Activated CD4-positive, alpha-beta T cell treated with anti-CD3 and anti-CD28 coated beads for 24 hours (primary cell): Measurements from ENCODE around the gene TNPO1.
"Not testable (repeated sequence)": the region's sequence is repeated elsewhere in the genome, so short reads cannot be mapped to it uniquely, and the experiment has no call there.

ENCODE experiments used
- DNase-seq, 2 donors: peaks; one replicate each; pipeline ENCODE4 v3.0.0-alpha.2; 2020; ENCODE audit warnings: low read depth in 2 of 2

The TNPO1 gene

GRCh38 chr5:72934953-72935725, 118.7 kb downstream of the TNPO1 start:
- not testable (repeated sequence) for DNase-seq

- no peak for DNase-seq
Observed at GRCh38 chr5:72936893-72937292, 120.4 kb downstream of the TNPO1 start.

- no peak for DNase-seq
Observed at GRCh38 chr5:72937517-72938061, 121.1 kb downstream of the TNPO1 start.

GRCh38 chr5:72938206-72938605, 121.7 kb downstream of the TNPO1 start:
- DNase-seq, result no peak

- no peak for DNase-seq
Observed at GRCh38 chr5:72940082-72940481, 123.6 kb downstream of the TNPO1 start.

- no peak for DNase-seq
Observed at GRCh38 chr5:72943307-72943706, 126.8 kb downstream of the TNPO1 start.

GRCh38 chr5:72947498-72947897, 131.0 kb downstream of the TNPO1 start:
- no peak for DNase-seq

- no peak for DNase-seq
Observed at GRCh38 chr5:72949481-72949880, 133.0 kb downstream of the TNPO1 start.

GRCh38 chr5:72951671-72952468, 135.4 kb downstream of the TNPO1 start:
- no peak for DNase-seq

GRCh38 chr5:72954389-72954788, 137.9 kb downstream of the TNPO1 start:
- DNase-seq, result no peak

- no peak for DNase-seq
Observed at GRCh38 chr5:72955143-72955767, 138.8 kb downstream of the TNPO1 start.

- peak; percentile 96 for DNase-seq
Observed at GRCh38 chr5:72955768-72956323, 139.4 kb downstream of the TNPO1 start, which contains the start of gene FCHO2. Gene FCHO2, plus strand, starts transcription at chr5:72956041. Its CDS starts 56 bp downstream, at chr5:72956097.

GRCh38 chr5:72956324-72957140, 140.1 kb downstream of the TNPO1 start:
- DNase-seq, result peak in 1 of 2 donors; percentile 16

GRCh38 chr5:72957337-72957736, 140.9 kb downstream of the TNPO1 start:
- DNase-seq, result no peak

GRCh38 chr5:72959257-72959656, 142.8 kb downstream of the TNPO1 start:
- DNase-seq, result no peak
